Measurements from ENCODE around the gene DRAM2. TPM values are rescaled to one million over a fixed set of nuclear protein-coding genes. Genes with fewer than 3 reads are reported as not detected.

Gene DRAM2
- total and polyA plus RNA-seq, 2 donors from 2014 or later: 31.9 to 54.5 TPM

DNA sequence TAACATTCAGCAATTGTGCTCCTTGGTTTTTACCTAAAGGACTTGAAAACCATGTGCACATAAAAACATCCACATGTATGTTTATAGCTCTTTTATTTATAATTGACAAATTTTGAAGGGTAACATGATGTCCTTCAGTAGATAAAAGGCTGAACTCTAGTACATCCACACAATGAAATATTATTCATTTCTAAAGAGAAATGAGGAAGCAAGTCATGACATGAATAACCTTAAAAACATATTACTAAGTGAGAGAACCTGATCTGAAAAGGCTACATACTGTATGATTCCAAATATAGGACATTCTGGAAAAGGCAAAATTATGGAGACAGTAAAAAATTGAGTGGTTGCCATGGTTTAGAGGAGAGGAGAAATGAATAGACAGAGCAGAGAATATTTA, 50.3 kb downstream of the DRAM2 start:
- Histone ChIP-seq H3K27me3 (ENCODE audit: control insufficient read depth, insufficient read depth, low read length) (no peaks in the 10 kb centered on the region), H3K4me3 (ENCODE audit: low read length in 3 of 3) (no peak overlapping the region), H3K27ac (ENCODE audit: low read depth in 2 of 2, low read length in 2 of 2) (no peak overlapping the region), H3K9me3 (ENCODE audit: control insufficient read depth in 2 of 3, insufficient read depth in 1 of 3, low read length in 3 of 3) (no peaks in the 10 kb centered on the region), H3K36me3 (ENCODE audit: control insufficient read depth in 2 of 3, insufficient read depth in 3 of 3, low read length in 3 of 3) (no peaks in the 10 kb centered on the region), H3K9ac (ENCODE audit: low read length in 3 of 3) (no peak overlapping the region), H3K4me1 (ENCODE audit: control insufficient read depth in 2 of 3, insufficient read depth in 2 of 3, low read depth in 1 of 3, low read length in 3 of 3) (no peaks in the 10 kb centered on the region)
- intact Hi-C loops (cut with DNase I): no loop called here
- TF ChIP-seq, protein P1, sequence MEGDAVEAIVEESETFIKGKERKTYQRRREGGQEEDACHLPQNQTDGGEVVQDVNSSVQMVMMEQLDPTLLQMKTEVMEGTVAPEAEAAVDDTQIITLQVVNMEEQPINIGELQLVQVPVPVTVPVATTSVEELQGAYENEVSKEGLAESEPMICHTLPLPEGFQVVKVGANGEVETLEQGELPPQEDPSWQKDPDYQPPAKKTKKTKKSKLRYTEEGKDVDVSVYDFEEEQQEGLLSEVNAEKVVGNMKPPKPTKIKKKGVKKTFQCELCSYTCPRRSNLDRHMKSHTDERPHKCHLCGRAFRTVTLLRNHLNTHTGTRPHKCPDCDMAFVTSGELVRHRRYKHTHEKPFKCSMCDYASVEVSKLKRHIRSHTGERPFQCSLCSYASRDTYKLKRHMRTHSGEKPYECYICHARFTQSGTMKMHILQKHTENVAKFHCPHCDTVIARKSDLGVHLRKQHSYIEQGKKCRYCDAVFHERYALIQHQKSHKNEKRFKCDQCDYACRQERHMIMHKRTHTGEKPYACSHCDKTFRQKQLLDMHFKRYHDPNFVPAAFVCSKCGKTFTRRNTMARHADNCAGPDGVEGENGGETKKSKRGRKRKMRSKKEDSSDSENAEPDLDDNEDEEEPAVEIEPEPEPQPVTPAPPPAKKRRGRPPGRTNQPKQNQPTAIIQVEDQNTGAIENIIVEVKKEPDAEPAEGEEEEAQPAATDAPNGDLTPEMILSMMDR (IDR thresholded peaks at IDR 0.05; ENCODE audit: borderline replicate concordance, extremely low read depth, insufficient read depth): no peak
- DNase-seq: no peak
- no peak for FAIRE-seq

DNA sequence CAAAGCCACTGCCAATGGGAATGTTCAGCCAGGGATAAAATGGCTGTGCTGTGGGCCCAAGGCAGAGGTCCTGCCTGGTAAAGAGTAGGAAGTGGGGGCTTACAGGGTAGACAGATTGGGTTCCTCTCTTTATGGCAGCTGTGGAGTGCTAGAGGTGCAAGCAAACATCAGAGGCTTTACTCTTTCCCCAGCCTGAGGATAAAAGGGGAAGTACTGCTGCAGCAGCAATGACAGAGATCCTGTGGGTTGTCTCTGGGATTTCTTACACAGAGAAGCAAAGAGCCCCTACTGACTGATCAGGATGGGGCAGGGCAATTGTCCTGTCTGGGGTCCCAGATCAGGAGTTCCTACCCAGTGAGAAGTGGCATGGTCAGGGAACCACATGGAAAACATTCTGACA, 54.2 kb downstream of the DRAM2 start:
- H3K4me3 ChIP-seq (ENCODE audit: low read length in 3 of 3): no peak overlapping the region
- H3K27ac ChIP-seq (ENCODE audit: low read depth in 2 of 2, low read length in 2 of 2): no peak overlapping the region
- TF ChIP-seq, protein P1 (IDR thresholded peaks at IDR 0.05; ENCODE audit: borderline replicate concordance, extremely low read depth, insufficient read depth): no peak
- H3K4me1 ChIP-seq (ENCODE audit: control insufficient read depth in 2 of 3, insufficient read depth in 2 of 3, low read depth in 1 of 3, low read length in 3 of 3): no peaks in the 10 kb centered on the region
- H3K9ac ChIP-seq (ENCODE audit: low read length in 3 of 3): no peak overlapping the region
- DNase-seq (no peak), FAIRE-seq (no peak)
- intact Hi-C loops (cut with DNase I): no loop called here
- H3K27me3 ChIP-seq (ENCODE audit: control insufficient read depth, insufficient read depth, low read length): no peaks in the 10 kb centered on the region
- peaks cover 0 to 10% (median 2%) of the 10 kb centered on the region in 3 donors for H3K9me3 ChIP-seq (ENCODE audit: control insufficient read depth in 2 of 3, insufficient read depth in 1 of 3, low read length in 3 of 3)
- H3K36me3 ChIP-seq (ENCODE audit: control insufficient read depth in 2 of 3, insufficient read depth in 3 of 3, low read length in 3 of 3): no peaks in the 10 kb centered on the region

DNA sequence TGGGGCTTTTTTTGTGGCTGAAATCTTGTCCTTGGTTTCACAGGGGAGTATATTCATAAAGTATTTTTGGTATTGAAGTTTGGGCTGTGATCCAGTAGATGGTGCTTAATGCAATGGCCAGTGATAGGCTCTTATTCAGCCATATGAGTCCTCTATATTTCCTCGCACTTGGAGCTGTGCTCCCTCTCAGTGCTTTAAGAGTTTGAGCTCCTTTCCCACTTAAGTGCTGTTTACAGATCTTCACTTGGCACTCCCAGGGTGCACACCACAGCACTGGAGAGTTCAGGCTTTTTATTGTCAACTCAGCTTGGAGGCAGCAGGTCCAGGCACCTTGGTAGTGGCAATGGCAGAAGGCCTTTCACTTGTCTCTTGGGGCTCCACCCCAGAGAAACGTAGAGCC, 54.9 kb downstream of the DRAM2 start:
- H3K4me3 ChIP-seq (ENCODE audit: low read length in 3 of 3): no peak overlapping the region
- DNase-seq: no peak
- no peaks in the 10 kb centered on the region for H3K27me3 ChIP-seq (ENCODE audit: control insufficient read depth, insufficient read depth, low read length)
- H3K27ac ChIP-seq (ENCODE audit: low read depth in 2 of 2, low read length in 2 of 2): no peak overlapping the region
- TF ChIP-seq, protein P1 (IDR thresholded peaks at IDR 0.05; ENCODE audit: borderline replicate concordance, extremely low read depth, insufficient read depth): no peak
- no peaks in the 10 kb centered on the region for H3K36me3 ChIP-seq (ENCODE audit: control insufficient read depth in 2 of 3, insufficient read depth in 3 of 3, low read length in 3 of 3)
- peaks cover 0 to 13% (median 2%) of the 10 kb centered on the region in 3 donors for H3K9me3 ChIP-seq (ENCODE audit: control insufficient read depth in 2 of 3, insufficient read depth in 1 of 3, low read length in 3 of 3)
- no peaks in the 10 kb centered on the region for H3K4me1 ChIP-seq (ENCODE audit: control insufficient read depth in 2 of 3, insufficient read depth in 2 of 3, low read depth in 1 of 3, low read length in 3 of 3)
- intact Hi-C loops (cut with DNase I): no loop called here
- H3K9ac ChIP-seq (ENCODE audit: low read length in 3 of 3): no peak overlapping the region
- no peak for FAIRE-seq

Data from kidney (tissue), 14 donors.